Nasal cavity respiratory epithelium epithelial cell of viscerocranial mucosa (primary cell): ENCODE data around the gene PEX10. TPM values are rescaled to one million over a fixed set of nuclear protein-coding genes. Genes with fewer than 3 reads are reported as not detected.

Experiments
- total RNA-seq: library from RNA; depleted of rRNA; stranded (reverse); fragments of >200 nt; gene quantifications from 2 replicates; pipeline ENCODE4 v1.2.3, GENCODE V29; 2014

PEX10 gene
- total RNA-seq = 32.5 and 34.0 TPM in 2 replicates

DNA sequence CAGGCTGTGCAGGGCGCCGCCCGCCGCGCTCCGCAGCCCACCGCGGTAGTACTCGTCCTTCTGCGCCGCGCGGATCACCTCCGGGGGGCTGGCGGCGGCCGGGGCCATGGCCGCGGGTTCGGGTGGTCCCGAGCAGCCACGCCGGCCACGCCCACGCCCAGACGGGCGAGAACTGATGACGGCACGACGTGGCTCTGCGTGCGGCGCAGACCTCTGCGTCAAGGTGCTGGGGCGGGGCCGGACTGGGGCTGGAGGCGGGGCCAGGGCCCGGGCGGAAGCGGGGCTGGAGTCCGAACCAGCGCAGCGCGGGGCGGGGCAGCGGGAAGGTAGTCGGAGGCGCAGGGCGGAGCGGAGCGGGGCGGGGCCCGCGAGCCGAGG is at the start of gene PEX10:
TSS of gene PEX10 (minus strand) at position 170 of the 378 bp plus-strand sequence. CDS start at position 108, 62 bp downstream.

GRCh38 chr1:2391041-2391930 is 21.1 kb downstream of the PEX10 start, which contains the start of the genes MORN1 and RER1:
MORN1 (minus strand) TSS chr1:2391554; CDS start chr1:2391533, 21 bp downstream.
RER1 (plus strand) TSS chr1:2391841; CDS start chr1:2395791, 3,950 bp downstream.

Other genes with a start within 250 kb of the PEX10 start
- 22.2 and 24.6 TPM in 2 replicates for gene FAAP20, start 217.8 kb downstream of the PEX10 start, total RNA-seq
- gene SKI, start 184.2 kb downstream of the PEX10 start, total RNA-seq = 14.4 and 37.7 TPM in 2 replicates
- gene MORN1, start 21.0 kb downstream of the PEX10 start, total RNA-seq = 3.8 and 16.8 TPM in 2 replicates
- 67.3 and 76.7 TPM in 2 replicates for gene RER1, start 20.7 kb downstream of the PEX10 start, total RNA-seq
- 102 and 141 TPM in 2 replicates for gene PLCH2, start 63.7 kb upstream of the PEX10 start, total RNA-seq
- 21.2 and 23.8 TPM in 2 replicates for gene PANK4, start 114.0 kb upstream of the PEX10 start, total RNA-seq
- gene HES5, start 117.7 kb upstream of the PEX10 start, total RNA-seq = 0.28 and 3.1 TPM in 2 replicates
- 12.3 and 31.8 TPM in 2 replicates for gene TNFRSF14, start 143.8 kb upstream of the PEX10 start, total RNA-seq
- 6.2 and 12.5 TPM in 2 replicates for gene PRXL2B, start 174.2 kb upstream of the PEX10 start, total RNA-seq
- 0.57 TPM in 1 of 2 replicates, not detected in the other for gene MMEL1, start 220.5 kb upstream of the PEX10 start, total RNA-seq